Adipocyte (in vitro differentiated cells): ENCODE results near the gene C1QL4.

Source experiments
- DNase-seq: peaks from one replicate; pipeline ENCODE4 v3.0.0-alpha.2; 2015; ENCODE audit warnings: low read depth
- H3K27me3 ChIP-seq: replicated peaks from 2 replicates; pipeline ENCODE4 v1.7.0; 2013; ENCODE audit warnings: mild to moderate bottlenecking, low read length, moderate library complexity; ENCODE audit not compliant: control insufficient read depth, insufficient read depth
- H3K36me3 ChIP-seq: 2 replicates; pipeline ENCODE4 v1.7.0; 2013; ENCODE audit warnings: low read length, mild to moderate bottlenecking, moderate library complexity; ENCODE audit not compliant: control insufficient read depth, insufficient read depth, severe bottlenecking
- H3K4me1 ChIP-seq: 2 replicates; pipeline ENCODE4 v1.7.0; 2013; ENCODE audit warnings: mild to moderate bottlenecking, low read length, moderate library complexity; ENCODE audit not compliant: control insufficient read depth, insufficient read depth
- H3K4me3 ChIP-seq: 2 replicates; pipeline ENCODE4 v1.7.0; 2013; ENCODE audit warnings: mild to moderate bottlenecking, low read length, moderate library complexity
- H3K9ac ChIP-seq: 2 replicates; pipeline ENCODE4 v1.7.0; 2013; ENCODE audit warnings: mild to moderate bottlenecking, low read length, moderate library complexity
- H3K9me3 ChIP-seq: 2 replicates; pipeline ENCODE4 v1.7.0; 2013; ENCODE audit warnings: mild to moderate bottlenecking, low read length, moderate library complexity; ENCODE audit not compliant: control insufficient read depth

The C1QL4 gene

DNA sequence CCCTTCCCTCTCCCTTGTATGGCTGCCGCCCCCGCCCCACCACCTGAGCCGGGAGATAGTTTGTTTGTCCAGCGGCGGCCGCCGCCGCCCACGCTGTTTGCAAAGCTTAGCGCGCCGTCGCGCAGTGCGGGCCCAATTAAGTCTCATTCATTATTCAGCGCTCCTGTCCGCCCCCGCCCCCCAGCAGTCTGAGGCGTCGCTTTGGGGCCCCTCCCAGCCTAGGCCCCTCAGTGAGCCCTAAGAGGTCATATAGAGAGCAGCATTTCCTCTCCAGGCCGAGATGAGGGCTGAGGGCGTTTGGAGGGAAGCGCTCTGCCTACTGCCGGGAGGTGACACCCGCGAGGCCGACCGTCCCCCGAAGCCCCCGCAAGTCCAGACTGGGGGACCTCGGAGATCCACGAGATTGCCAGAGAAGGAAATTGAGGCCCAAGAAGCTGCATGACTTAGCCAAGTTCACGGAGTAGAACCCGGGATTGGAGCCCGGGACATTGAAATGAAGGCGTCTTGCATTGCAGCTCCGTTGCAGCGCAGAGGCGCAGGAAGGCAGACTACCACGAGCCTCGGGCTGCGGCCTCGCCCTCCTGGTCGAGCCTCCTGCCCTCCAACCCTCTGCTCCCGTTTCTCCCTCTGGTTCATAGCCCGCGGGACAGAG is 9.8 kb upstream of the C1QL4 start, which contains the start of gene DNAJC22:
TSS of gene DNAJC22 (plus strand) at position 230 of the 652 bp plus-strand sequence. CDS start 1,985 bp downstream, outside the sequence.
- Histone ChIP-seq H3K4me3 (peak within 1 kb of the TSS; percentile 70), H3K27me3 (peaks cover 36% of the 10 kb centered on the region), H3K4me1 (peaks cover 27% of the 10 kb centered on the region), H3K9me3 (no peaks in the 10 kb centered on the region), H3K9ac (no peak within 1 kb of the TSS), H3K36me3 (no peaks in the 10 kb centered on the region)
- peak; percentile 36 for DNase-seq

DNA sequence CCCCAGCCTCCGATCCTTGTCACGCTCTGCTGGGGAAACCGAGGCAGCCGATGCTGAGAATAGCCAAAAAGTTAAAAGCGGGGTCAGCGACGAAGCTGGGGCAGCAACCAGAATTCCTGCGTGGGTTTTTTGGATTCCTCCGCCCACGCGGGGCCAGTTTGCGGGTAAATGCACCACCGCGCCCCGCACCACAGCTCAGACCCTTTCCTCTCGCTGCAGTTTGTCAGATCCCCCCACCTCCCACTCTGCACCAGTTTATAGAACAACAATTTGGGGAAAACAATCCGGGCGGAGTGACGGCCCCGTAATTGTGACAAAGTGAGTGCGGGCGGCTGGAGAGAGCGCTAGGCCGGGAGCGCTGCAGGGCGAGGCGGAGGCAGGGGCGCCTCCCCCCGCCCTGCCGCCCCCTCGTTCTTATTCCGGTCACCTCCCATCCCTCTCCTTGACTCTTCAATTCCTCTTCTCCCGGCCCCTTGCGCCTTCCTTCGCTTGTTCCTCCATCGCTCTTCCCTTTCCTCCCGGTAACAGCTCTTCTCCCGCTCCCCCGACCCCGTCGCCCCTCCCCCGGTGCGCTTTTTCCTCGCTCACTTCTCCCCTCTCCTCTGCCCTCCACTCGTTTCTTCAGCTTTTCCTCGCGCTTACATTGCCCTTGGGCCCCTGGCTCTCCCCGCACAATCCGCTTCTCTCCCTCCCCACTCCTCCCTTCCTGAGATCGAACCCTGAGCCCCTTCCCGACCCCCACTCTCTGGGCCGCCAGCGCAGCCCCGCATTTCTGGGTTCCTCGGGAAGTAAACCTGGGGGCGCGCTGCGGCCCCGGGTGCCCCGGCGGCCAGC is 9.1 kb upstream of the C1QL4 start:
- Histone ChIP-seq H3K4me1 (peaks cover 27% of the 10 kb centered on the region), H3K9ac (no peak overlapping the region), H3K27me3 (peaks cover 44% of the 10 kb centered on the region), H3K9me3 (no peaks in the 10 kb centered on the region), H3K36me3 (no peaks in the 10 kb centered on the region), H3K4me3 (peak overlapping the region; percentile 70)
- DNase-seq: peak; percentile 22

DNA sequence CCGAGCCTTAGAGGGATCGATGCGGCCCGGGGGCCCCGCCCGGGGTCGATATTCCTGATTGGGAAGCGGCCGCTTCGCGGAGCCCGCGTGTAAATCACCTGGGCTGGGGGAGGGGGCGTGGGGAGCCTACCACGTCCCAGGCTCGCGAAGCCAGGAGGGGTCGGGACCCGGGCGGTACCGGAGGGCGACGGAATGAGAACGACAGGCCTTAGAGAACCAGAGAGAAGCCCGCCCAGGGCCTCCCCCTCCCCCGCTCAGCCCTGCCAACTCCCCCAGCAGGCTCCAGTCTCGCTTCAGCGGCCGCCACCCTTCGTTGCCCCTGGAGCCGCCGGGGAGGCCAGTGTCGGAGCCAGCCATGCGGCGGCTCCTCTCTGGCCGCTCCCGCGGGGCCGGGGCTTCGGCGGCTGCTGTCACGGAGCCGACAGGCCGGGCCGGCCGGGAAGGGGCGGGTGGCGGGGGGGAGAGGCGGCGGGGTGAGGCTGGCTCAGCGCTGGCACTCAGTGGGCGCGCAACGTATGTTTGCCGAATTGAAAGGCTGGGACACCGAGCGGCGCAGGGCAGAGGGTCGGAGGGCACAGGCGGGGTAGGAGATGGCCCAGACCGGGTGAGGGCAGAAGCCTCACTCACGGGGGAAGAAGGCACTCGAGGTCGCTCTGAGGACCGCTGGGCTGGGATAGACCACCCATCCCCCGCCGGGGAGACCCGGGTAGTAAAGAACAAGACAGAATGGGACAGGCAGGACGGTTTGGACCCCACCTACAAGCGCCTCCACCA is 8.2 kb upstream of the C1QL4 start:
- Histone ChIP-seq H3K9me3 (no peaks in the 10 kb centered on the region), H3K36me3 (no peaks in the 10 kb centered on the region), H3K4me3 (peak overlapping the region; percentile 70), H3K9ac (no peak overlapping the region), H3K4me1 (peaks cover 27% of the 10 kb centered on the region), H3K27me3 (peaks cover 52% of the 10 kb centered on the region)
- peak; percentile 66 for DNase-seq

DNA sequence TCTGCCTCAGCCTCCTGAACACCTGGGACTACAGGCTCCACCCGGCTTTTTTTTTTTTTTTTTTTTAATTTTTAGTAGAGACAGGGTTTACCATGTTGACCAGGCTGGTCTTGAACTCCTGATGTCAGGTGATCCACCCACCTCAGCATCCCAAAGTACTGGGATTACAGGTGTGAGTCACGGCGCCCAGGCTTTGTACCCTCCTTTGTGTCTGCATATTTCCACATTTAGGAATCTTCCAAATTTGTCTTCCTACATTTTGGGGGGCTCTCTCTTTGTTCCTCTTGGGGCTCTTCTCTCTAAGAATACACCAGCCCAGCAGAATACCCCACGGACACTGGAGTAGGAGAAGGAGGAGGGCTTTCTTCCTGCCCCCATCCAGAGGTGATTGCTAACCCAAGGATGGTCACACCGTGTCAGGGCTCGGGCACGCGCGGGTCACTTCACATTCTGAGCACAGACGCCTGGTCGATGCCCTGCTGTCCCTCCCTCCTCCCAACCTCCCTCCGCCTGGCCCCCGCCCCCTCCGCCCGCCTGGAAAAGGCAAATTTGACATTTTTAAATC is 7.6 kb upstream of the C1QL4 start:
- Histone ChIP-seq H3K36me3 (no peaks in the 10 kb centered on the region), H3K9me3 (no peaks in the 10 kb centered on the region), H3K9ac (no peak overlapping the region), H3K4me1 (peaks cover 27% of the 10 kb centered on the region), H3K27me3 (peaks cover 55% of the 10 kb centered on the region), H3K4me3 (no peak overlapping the region)
- DNase-seq: no peak

DNA sequence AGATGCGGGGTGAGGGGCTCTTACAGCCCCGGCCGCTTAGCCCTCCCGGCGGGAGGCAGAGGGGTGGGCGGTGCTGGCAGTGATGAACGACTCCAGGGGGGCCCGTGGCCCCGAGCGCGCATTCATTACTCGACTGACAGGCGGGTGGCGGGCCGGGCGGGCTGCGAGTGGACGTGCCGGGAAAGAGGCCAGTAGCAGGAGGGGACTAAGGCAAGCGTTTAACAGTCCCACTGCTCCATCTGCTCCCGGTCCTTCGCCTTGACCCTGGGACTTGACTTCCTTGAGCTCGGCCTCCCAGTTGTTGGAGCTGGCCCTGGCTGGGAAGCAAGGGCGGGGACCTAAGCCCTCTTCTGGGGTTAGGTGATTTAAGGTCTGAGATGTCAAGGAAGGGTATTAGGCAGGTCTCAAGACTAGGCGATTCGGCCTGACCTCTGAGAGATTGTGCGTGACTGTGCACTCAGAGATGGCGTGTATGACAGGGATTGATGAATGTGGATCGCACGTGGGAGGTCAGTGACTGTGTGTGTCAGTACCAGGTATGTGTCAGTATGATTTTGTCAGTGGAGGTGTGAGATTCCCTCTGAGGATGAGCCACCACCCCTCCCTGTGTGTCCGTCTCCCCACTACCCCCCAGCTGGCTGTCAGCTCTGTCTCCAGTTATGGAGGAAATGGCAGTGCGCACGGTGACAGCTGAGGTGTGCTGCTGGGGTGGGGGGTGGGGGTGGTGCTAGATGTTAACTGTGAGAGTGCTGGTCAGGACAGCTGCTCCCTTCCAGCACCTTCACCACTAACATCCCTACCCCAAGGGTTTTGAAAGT is 6.1 kb upstream of the C1QL4 start:
- no peaks in the 10 kb centered on the region for H3K9me3 ChIP-seq
- H3K36me3 ChIP-seq: no peaks in the 10 kb centered on the region
- no peak overlapping the region for H3K9ac ChIP-seq
- H3K27me3 ChIP-seq: peaks cover 63% of the 10 kb centered on the region
- peak overlapping the region; percentile 37 for H3K4me3 ChIP-seq
- H3K4me1 ChIP-seq: peaks cover 27% of the 10 kb centered on the region
- DNase-seq: peak; percentile 32

DNA sequence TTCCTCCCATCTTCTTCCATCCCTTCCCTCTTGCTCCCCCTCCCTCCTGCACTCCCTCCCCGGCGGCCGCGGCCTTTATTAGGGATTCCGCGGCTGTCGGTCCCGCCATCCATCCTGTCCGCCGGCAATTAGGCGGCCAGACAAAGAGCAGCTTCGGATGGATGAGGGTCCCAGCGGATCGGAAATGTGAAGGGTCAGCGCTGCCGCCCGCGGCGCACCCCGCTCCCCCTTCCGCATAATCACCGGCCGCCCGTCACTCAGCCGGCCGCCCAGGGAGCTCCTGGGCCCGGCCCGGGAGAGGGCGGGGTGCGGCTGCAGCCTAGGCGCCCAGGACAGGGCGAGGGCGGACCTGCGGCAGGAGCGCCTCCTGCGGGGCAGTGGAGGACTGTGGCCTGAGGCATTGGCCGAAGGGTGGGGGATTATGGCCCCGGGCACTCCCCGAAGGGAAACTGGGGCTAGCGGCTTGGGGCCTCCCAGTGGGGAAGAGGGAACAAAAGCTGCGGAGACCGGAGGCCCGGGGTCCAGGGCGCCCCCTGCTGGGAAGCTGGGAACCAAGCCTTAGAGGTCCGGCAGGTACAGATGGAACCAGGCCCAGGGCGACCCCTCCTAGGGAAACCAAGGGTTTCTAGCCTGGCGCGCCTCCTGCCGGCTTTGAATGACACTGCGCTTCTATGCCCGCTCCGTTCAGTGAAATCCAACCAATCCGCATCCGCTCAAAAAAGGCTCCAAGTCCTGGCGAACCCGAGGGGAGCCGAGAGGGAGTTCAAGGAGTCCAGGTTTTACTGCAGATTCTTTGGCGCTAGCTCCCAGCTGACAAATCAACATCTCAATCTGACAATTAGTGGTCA is 5.3 kb upstream of the C1QL4 start:
- Histone ChIP-seq H3K27me3 (peaks cover 69% of the 10 kb centered on the region), H3K4me3 (peak overlapping the region; percentile 37), H3K4me1 (peaks cover 19% of the 10 kb centered on the region)

DNA sequence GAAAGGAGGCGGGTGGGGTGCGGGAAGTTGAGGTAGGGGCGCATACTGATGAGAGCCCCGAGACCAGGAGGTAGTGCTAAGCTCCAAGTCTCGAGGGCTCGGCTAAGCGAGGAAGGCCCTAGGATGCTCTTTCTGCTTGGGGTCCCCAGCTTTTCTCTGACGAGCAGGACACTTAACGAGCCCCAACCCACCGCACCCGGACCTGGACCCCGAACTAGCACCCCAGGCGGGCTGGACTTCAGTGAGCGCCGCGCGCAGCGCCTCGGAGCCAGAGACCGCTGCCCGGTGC is 4.7 kb upstream of the C1QL4 start:
- Histone ChIP-seq H3K36me3 (no peaks in the 10 kb centered on the region), H3K27me3 (peaks cover 67% of the 10 kb centered on the region), H3K9ac (no peak overlapping the region), H3K4me3 (no peak overlapping the region), H3K4me1 (peaks cover 14% of the 10 kb centered on the region), H3K9me3 (no peaks in the 10 kb centered on the region)
- no peak for DNase-seq

More for the DNA sequence above, 5.3 kb upstream of the C1QL4 start:
- peak; percentile 88 for DNase-seq
- Histone ChIP-seq H3K36me3 (no peaks in the 10 kb centered on the region), H3K9ac (no peak overlapping the region), H3K9me3 (no peaks in the 10 kb centered on the region)

DNA sequence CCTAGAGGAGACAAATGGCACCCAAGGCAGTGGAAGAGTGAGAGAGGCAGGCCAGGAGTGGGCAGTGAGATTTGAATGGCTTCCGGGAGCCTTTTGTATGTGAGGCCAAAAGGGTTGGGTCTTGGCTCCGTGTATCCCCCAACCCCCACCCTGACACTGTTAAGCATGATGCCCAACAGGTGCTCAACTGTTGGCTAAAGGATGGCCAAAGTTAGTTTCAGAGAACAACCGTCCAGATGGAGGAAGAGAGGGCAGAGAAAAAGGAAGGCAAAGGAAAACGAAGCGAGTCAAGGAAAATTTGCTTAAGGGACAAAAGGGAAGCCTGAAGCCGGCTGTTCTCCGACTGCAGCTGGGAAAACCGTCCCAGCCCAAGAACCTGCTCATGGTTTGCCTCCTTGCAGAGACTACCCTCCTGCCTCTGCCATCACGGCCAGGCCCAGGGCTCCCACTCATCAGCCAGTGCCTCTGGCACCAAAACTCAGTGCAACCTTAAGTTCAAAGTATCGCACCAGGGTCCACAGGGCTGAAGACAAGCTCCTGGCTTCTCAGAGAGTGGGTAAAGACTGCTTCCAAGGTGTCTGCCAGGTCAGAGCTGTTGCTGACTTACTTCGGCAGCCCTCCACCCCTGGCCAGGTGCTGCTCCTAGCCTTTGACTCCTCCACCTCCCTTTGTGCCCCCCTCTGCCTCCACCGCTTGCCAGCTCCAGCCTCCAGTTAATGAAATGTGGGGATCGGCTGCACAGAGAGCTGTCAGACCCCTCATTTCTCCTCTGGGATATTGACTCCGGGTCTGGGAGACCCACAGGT is 4.2 kb upstream of the C1QL4 start:
- Histone ChIP-seq H3K9ac (no peak overlapping the region), H3K9me3 (no peaks in the 10 kb centered on the region), H3K36me3 (no peaks in the 10 kb centered on the region), H3K4me1 (peaks cover 10% of the 10 kb centered on the region), H3K4me3 (no peak overlapping the region), H3K27me3 (peaks cover 68% of the 10 kb centered on the region)
- no peak for DNase-seq

DNA sequence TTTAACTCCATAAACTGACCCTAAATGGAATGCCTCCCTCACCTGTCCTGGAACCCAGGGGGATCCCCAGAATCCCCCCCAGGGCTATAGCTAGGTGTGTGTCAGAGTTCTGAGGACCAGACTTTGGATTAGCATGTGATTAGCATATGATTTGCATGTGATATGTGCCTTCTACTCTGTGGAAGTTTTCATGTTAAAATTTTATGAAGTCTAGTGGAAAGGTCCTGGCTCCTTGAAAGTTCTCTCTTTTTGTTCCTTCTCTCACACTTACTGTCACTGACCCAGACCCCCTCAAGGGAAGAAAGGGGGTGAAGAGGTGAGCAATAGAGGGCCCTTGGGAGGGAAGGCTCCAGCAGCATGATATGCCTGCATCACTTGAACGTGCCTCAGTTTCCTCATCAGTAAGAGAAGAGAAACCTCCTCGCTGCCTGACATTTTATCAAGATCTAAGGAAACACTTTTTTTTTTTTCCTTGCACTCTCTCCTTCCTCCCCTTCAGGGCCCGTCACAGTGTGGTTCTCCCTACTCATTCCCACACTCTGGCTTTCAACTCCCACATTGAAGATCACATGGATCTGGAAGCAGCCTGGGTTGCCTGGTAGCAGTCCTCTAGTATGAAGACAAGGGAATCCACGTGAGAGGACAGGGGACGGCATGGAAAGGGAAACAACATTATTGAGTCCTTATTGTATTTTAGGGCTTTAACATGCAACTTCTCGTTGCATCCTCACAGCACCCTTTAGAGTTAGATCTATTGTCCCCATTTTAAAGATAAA is 3.3 kb upstream of the C1QL4 start:
- DNase-seq: no peak
- no peaks in the 10 kb centered on the region for H3K36me3 ChIP-seq
- no peaks in the 10 kb centered on the region for H3K9me3 ChIP-seq
- H3K4me1 ChIP-seq: peaks cover 4% of the 10 kb centered on the region
- H3K4me3 ChIP-seq: no peak overlapping the region
- peaks cover 77% of the 10 kb centered on the region for H3K27me3 ChIP-seq
- no peak overlapping the region for H3K9ac ChIP-seq
